Stimulated activated CD8-positive, alpha-beta memory T cell treated with anti-CD3 and anti-CD28 coated beads, Interleukin-7, amount 100 ng/mL, for 48 hours (primary cell): ENCODE results near the gene EFCAB8.
"Not testable (repeated sequence)": the region's sequence is repeated elsewhere in the genome, so short reads cannot be mapped to it uniquely, and the experiment has no call there.

Experiments used
- DNase-seq, 2 donors: peaks; one replicate each; pipeline ENCODE4 v3.0.0-alpha.2; 2020; ENCODE audit warnings: low read depth in 1 of 2; ENCODE audit errors: extremely low read depth in 1 of 2

The EFCAB8 gene

DNA sequence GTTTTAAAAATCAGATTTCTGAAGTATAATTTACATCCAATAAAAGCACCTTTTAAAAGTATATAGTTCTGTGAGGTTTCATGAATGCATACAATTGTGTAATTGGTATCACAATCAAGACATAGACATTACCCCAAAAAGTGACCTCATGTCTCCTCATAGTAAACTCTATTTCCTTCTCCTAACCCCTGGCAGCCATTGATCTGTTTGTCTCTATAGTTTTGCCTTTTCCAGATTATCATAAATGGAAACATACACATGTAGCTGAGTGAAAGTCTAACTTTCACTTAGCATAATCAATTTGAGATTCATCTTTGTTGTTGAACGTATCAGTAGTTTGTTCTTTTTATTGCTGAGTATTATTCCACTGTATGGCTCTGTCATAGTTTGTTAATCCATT, 87.9 kb downstream of the EFCAB8 start:
- DNase-seq: no peak

DNA sequence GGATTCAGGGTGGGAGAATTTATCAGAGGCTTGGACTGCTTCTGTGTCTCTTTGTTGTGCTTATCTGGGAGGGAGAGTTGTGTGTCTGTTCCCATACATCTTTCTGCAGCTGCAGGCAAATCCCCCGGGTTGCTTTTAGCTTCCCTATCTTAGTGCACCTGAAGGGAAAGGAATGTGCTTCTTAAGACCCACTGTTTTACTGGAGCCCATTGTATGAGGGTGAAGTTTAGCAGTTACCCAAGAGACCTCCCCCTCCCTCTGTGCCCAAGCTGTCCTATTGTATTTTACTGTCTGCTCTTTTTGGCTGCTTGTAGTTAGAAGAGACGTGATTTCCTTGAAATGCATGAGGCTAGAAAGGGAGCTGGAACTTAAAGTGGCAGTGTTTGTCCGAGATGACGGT, 91.8 kb downstream of the EFCAB8 start:
- DNase-seq: not testable (repeated sequence)

DNA sequence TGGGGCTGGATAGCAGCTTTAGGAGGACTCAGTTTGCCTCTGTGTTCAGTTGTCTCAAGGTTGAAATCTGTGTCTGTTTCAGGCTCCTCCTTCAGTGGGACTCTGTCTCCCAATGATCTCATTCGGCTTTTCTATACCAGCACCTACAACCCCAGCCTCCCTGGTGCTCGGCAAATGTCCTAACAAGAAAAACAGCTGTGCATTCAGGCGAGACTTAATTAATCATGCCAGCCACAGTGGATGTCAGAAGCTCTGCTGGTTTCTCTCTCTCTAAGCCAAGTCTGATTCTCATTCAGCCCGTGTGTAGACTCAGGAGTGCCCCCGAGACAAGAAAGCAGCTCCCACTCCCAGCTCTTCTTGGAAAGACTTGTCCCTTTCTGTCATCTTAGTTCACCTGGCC, 98.7 kb downstream of the EFCAB8 start:
- DNase-seq: no peak

DNA sequence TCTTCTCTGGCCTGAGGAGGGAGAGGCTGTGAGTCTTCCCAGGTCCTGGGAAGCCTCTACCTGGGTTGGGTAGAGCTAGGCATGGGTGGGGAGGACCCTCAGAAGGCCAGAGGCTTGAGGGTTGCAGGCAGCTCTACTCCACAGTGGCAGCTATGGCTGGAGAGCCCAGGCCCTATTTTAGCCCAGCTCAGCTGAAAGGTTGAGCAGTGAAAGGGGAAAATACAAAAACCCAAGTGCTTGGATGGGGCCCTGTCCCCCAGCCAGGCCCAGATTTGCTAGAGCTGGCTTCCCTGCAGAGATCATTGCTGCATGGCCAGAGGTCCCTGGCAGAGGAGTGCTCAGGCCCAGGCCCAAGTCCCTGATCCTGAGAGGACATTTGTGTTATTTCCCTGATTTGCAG, 99.9 kb downstream of the EFCAB8 start:
- DNase-seq: no peak

DNA sequence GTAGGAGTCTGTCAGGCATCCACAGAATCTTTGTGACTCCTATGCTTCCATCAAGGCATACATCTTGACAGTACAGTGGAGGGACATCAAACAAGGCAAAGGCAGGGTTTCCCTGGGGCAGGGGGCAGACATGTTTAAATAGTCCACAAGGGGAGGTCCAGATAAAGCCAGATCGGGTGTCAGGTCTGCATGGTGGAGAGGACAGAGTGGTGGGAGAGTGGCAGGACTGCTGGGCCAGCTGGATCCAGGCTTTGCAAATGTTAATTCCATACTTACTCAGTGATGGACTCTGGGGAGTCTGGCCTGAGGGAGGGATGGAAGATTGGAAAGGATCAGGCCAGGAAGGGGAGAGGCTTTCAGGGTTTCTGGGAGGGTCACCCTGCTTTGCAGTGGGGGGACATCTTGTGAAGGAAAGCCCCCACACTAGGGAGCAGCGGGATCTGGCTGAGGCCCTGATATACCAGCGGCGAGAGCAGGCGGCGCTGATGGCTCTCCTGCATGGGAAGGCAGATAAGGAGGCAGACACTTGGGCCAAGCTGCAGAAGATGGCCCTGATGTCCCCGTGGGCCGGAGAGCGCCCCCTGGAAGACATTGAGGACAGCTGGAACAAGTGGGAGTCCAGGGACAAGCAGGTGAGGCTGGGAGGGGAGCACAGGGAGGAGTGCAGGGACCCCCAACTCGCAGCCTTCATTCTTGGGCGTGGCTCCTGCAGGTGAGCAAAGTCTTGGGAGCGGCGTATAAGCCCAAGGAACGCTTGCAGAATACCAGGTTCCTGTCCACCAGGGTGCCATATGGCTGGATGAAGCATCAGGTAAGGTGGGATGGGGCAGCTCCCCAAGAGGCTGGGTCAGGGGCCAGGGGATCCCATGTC, 100.9 kb downstream of the EFCAB8 start:
- no peak for DNase-seq

DNA sequence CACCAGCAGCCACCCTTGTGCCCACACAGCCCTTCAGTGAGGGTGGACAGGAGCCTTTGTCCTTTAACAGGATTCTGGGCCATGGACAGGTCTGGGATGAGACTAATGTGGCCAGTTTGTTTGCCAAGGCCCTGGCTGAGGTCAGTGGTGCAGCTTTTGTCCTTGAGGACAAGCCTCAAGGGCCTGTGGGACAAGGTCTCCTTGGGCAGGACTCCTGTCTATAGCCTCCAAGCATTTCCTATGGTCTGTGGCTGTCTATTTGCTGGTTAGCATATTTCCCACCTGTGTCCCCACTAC, 101.4 kb downstream of the EFCAB8 start:
- DNase-seq: no peak

DNA sequence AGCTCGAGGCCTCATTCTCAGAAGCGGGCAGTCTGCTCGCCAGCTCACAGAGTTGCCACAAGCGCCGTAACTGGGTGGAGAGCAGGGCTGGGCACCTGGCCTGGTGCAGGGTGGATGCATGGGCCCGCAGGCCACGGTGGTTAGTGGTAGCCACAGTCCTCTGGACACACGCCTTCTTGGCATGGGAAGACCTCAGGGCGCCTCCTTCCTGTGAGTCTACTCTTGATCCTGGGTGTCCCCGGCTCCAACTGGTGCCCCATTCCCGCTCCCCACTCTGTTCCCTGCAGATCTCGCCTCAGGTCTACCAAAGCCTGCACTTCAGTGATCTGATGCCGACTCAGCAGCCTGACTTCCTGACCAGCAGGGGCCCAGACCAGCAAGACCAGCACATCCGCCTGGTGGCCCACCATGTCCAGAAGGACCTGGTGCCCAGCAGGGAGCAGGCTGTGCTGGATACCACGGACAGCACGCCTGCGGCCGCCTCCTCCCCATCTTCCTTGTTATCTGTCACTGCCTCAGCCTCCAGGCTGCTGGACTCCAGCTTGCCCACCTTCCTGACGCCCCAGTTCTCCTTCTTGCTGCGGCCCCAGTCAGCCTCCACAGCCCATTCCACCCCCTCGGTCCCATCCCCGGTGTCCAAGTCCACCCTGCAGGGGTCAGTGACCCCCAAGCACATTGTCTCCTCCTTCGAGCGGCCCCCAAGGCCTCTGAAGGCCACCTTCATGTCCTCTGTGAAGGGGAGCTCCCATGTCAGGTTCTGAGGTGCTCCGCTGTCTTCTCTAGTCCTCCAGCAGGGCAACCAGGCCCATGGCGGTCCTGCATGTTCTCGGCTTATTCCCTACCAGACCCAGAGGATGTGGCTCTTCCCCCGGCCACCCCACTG, 102.4 kb downstream of the EFCAB8 start:
- no peak for DNase-seq

DNA sequence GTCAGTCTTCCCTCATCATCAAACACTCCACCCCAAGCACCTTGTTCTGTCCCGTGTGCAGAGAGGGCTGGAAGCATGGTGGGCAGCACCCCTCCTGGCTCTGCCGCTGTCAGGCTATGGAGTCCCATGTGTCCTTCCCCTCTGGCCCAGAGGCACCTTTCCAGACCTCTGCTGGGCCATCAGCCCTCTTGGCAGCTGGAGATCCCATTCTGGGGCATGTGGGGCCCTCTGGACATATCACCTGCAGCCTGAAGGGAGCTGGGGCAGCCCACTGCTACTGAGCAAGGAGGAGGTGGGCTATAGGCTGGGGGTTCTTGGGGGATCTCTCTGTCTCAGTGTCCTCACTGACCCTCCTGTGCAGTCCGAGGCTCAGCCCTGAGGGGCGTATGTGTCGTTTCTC, 103.3 kb downstream of the EFCAB8 start:
- DNase-seq: no peak

DNA sequence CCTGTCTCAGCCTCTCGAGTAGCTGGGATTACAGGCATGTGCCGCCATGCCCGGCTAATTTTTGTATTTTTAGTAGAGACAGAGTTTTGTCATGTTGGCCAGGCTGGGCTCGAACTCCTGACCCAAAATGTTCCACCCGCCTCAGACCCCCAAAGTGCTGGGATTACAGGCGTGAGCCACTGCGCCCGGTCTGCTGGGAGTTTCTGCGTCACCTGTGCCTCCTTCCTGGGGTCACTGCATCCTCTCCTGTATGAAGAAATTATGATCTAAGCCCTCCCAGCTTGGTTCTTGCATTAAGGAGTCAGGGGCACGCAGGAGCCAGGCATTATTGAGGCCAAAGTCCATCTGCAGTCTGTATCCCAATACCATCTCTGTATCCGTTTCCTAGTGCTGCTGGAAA, 103.9 kb downstream of the EFCAB8 start:
- DNase-seq: not testable (repeated sequence)

DNA sequence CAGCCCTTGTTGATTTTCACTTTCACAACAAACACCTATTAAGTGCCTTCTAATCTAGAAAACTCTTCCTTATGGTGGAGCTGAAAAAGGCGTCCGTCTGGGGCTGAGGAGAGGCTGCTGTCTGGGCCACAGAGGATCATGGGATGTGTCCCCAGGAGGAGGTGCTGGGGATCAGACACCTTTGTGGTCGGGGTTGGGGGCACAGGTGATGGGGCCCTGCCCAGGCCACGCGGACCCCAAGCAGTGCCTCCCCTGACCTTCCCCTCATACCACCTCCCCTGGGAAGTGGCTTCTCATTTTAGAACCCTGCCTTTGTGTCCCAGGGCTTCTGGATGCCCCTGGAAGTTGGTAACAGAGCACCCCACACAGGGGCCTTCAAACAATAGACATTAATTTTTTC, 104.5 kb downstream of the EFCAB8 start:
- no peak for DNase-seq

DNA sequence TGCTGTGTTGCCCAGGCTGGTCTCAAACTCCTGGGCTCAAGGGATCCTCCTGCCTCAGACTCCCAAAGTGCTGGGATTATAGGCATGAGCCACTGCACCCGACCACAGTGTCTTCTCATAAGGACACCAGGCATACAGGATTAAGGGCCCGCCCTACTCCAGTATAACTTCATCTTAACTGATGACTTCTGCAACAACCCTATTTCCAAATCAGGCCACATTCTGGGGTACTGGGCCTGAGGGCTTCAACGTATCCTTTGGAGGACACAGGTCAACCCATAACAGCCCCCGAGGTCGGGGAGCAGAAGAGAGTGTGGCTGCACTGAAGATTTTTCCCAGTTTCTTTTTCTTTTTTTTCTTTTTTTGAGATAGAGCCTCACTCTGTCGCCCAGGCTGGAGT, 105.9 kb downstream of the EFCAB8 start:
- DNase-seq: no peak

DNA sequence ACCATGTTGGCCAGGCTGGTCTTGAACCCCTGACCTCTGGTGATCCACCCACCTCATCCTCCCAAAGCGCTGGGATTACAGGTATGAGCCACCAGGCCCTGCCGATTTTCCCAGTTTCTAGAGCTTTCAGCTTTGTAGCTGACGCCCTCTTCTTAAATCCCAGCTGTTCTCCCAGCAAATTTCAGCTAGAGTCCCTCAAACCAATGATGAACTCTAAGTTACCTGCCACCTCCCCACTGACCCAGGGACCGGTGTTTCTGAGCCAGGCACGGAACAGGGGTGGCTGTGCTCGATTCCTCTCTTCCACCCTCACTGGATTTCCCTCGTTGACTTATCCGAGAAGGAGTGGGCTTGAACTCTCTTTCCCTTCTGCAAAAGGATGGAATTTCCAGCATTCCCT, 106.4 kb downstream of the EFCAB8 start:
- DNase-seq: no peak

DNA sequence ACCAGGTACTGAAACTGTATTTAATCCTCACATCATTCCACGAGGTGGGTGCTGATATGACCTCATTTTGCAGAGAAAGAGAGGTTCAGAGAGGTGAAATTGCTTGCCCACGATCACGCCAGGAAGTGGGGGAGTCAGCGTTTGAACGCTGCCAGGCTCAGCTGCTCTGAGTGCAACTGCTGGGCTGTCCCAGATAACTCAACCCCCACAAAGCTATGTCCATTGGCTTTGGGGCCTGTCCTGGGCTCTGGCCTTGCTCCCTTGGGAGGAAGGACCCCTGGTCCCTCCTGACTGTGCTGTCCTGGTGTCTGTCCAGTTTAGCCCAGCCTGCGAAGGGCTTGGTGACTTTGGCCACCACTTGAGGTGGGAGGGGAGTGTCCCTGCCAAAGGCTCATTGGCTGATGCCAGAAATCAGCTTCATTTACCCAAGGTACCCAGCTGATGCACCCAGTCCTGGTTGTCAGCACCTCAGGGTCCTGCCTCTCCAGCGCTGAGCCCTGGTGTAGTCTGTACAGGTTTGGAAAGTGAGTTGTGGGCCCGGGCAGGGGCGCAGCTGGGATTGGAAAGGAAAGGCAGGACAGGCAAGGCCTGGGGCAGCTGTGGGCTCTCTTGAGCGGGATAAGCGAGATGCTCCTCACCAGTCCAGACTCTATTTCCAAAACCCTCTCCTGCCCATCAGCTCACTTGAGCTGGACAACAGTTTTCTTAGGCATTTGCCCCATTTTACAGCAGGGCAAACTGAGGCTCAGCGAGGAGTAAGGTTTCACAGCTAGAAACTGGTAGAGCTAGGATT, 107.1 kb downstream of the EFCAB8 start:
- no peak for DNase-seq

DNA sequence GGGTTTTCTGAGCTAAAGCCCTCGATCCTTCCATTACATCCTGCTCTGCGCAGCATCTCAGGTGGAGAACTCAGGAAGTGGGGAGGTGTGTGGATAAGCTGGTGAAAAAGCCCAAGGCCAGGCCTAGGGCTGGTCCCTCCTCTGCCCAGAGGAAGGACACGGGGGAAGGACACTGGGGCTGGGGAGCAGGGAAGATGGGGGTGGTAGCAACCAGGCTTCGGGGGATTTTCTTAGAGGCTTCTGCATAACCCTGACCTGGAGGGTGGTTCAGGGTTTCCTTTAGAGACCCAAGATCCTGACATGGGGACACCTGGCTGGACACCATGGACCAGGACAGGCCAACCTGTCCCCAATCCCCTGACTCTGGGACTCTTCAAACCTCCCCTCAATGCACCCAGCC, 107.7 kb downstream of the EFCAB8 start:
- DNase-seq: no peak

DNA sequence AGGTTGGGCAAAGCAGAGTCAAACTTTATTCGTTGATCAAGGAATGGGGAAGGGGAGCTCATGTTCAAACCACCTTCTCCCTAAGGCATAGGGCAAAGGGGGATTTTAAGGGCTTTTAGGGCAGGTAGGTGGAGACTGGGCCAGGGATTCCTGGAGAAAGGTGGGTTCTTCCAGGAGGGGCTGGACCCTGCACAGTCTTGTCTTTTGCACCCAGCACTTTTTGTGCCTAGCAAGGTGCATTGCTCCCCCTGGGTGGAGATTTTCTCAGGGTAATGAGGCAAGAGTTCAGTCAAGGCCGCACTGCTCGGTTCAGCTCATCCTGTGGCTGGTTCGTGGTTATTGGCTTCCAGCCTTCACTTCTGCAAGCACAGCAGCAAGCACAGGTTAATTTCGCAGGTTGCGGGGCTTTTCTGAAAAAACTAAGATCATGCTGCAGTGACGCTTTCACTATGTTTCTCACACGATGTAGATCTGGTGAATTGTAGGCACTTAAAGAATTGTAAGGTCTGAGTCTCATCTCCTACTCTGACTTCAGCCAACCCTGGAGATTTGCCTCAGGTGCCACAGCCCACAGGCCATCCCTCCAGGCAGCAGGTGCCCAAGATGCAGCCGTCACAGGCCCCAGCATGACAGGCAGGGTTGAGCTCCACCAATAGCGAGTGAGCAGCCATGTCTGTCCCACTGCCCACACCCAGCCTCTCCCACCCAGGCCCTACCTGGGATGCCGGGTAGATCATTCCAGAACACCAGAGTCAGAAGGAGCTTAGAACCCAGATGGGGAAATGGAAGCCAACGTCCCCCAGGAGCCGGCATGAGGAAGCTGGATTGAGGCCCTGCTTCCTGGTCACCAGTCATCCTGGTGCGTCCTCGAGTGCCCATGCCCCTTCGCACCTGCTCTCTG, 108.4 kb downstream of the EFCAB8 start:
- peak in 1 of 2 donors; percentile 62 for DNase-seq

DNA sequence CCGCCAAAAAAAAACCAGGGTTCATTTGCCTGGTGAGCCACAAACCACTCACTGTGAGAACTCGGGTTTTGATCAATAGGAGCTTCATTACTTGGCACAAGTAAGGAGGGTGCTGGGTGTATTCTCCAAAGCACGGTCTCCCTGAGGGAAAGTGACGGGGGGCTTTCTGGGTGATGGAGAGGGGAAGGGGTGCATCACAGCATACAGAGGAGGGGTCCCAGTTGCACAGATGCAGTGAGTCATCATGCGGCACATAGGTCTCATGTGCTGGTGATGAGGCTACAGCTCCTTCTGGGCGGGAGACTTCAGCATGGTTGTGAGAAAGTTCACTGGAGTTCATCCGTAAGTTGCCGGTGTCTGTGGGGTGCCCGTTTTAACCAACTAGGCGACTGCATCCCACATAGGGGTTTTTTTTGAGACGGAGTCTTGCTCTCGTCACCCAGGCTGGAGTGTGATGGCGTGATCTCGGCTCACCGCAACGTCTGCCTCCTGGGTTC, 109.3 kb downstream of the EFCAB8 start:
- DNase-seq: peak in 1 of 2 donors; percentile 53

DNA sequence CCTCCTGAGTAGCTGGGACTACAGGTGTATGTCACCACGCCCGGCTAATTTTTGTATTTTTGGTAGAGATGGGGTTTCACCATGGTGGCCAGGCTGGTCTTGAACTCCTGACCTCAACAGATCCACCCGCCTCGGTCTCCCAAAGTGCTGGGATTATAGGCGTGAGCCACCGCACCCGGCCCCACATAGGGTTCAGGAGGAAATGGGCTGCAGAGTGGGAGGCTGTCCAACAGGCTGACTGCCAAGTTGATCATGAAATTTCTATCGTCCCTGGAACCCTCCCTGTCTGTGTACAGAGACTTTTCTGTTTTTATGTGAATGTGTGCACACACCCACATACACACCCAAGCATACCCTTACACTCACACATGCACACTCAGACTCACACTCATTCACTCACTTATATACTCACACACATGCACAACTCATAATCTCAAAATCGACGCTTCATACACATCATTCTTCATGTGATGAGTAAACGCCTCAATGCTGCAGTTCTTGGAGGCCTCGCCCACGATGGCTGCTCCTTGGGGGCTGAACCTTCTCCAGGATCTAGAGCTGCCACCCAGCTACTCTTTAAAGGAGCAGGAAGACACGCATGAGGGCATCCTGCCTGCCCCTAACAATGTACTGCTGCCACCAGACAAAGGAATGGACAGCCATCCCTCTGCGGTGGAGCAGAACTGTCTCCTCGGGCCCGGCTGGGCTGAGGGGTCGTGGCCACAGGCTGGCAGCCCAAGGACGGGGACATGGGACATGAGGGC, 109.9 kb downstream of the EFCAB8 start:
- DNase-seq: no peak

DNA sequence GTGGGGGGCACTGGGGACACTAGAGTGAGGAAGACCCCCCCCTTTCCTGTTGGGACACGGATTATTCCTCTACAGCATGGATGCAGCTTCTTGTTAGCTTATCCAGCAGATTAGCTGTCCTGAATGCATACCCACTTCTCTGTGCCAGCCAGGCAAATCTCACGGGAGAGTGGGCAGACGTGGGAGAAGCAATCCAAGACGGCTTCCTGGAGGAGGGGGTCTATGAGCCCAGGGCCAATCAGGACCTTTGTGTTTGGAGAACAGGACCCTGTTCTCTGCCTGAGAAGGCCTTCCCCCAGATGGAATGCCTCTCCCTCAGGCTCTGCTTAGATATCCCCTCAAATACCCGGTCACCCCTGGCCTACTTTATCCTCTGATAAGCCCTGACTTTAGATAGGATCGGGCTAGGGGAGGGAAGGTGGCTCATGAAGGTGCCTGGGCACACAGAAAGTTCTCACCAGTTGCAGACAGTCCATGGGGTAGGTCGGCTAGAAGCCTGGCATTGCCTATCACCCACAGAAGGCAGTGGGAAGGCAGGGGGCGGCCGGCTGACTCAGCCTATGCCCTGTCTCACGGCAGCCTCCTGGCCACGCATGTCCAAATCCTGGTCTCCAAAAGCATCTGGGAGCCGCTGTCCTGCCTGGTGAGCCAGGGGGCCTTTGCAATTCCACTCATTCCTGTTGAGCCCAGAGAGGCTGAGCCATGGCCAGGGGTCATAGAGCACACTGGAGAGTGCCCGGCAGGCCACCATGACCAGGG, 110.8 kb downstream of the EFCAB8 start:
- no peak for DNase-seq
